NCI-H748 treated with DMSO at 0.1 percent for 48 hours (cell line): ENCODE results near the gene SLX4IP.

ENCODE experiments used
- DNase-seq: peaks from one replicate; lab custom pipeline; 2025; lab: John Stamatoyannopoulos, UW

The SLX4IP gene

GRCh38 chr20:10666221-10667076, 231.3 kb downstream of the SLX4IP start:
- no peak for DNase-seq

DNA sequence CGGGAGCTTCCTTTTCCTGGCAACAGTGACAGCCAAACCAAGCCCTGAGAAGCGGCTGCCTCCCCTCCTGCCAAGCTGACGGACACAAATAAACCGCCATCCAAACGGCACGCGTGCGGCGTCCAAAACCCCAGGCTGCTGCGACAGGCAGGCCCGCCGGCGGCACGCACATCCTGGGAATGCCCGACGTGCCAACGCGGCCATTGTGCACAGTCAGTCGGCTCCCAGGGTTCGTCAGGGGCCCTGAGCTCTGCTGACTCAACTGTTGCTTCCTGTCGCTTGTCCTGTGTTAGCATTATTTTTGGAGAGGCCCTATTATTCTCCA, 231.9 kb downstream of the SLX4IP start:
- no peak for DNase-seq

GRCh38 chr20:10667560-10668167, 232.6 kb downstream of the SLX4IP start:
- peak; percentile 98 for DNase-seq

DNA sequence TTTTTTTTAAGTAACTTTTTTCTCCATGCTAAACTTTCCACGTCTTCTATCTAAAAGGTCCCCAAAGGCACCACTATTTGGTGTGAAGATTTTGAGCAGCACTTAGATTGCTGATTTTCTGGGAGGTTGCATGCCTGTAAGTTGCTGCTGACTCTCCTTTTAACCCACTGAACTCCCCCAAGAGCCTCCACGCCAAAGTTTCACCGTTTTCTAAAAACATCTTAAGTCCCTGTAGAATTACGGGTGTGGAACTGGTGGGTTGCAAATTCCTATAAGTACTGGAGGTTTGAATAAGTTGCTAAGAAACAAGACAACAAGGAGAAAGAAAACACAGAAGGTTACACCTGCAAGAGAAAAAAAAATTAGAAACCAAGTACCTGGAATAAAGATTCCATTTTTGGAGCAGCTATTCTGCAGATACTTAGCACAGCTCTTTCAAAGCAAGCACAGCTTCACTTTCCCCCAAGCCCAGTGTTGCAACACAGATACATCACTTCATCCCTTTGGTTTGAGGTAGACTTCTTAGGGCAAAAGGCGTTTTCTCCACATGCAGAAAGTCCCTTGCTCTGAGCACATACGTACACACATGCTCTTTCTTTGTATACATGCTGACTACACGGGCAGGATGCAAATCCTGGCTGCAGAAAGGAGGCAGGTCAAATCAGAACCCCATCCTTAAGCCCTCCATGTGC, 233.7 kb downstream of the SLX4IP start:
- no peak for DNase-seq

GRCh38 chr20:10669843-10670446, 234.8 kb downstream of the SLX4IP start:
- DNase-seq = no peak

DNA sequence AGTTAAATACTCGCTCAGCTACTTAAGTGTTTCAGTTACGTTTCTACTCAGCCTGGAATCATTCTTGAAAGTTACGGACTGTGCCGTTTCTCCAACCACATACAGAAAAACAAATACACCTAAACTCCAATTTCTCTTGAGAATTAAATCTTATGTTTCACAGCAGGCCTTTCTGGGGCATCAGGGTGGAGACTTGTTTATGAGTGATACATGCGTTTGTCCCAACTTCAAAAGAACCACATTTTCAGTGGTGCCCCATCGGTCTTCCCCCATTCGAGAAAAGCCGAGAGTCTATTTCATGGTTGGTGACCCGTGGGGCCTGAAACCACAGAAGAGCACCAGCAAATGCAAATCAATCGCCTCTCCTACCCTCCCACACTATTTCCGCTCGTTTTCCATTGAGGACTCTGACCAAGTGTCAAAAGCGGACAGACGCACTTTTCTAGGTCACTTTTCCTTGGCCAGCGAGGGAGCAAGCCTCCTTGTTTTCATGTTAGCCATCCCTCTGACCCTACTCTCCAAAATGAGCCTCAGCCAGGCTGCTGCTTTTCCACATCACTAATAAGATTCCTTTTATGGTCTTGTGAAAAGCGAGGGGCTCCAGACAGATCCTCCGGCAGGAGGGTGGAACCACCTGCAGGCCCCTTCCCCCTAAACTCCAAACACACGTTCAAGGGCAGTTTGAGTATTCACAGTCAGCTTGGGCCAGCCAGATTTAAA, 235.6 kb downstream of the SLX4IP start:
- no peak for DNase-seq

- no peak for DNase-seq
These were observed 236.3 kb downstream of the SLX4IP start for GRCh38 chr20:10671221-10671918.

- no peak for DNase-seq
These were observed 237.0 kb downstream of the SLX4IP start for GRCh38 chr20:10671919-10672623.

DNA sequence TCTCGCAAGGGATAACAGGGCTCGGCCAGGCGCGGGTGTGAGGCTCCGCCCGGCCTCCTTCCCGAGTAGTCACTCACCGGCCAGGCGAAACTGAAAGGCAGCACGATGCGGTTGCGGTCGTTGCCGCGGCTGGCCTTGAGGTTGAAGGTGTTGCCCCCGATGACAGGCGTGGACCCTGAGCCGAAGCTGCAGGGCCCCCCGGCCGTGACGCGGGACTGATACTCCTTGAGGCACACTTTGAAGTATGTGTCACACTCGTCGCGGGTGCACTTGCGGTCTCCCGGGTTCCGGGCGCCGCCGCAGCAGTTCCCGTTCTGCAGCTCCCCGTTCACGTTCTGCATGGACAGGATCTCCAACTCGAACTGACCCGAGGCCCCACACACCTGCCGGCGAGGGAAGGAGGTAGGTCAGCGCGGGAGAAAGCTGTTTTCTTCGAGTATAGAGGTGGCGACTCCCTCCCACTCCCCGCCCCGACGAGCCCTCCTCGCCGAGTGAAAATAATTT, 237.6 kb downstream of the SLX4IP start:
- DNase-seq = peak; percentile 78

GRCh38 chr20:10673176-10673841, 238.2 kb downstream of the SLX4IP start:
- peak; percentile 60 for DNase-seq

DNA sequence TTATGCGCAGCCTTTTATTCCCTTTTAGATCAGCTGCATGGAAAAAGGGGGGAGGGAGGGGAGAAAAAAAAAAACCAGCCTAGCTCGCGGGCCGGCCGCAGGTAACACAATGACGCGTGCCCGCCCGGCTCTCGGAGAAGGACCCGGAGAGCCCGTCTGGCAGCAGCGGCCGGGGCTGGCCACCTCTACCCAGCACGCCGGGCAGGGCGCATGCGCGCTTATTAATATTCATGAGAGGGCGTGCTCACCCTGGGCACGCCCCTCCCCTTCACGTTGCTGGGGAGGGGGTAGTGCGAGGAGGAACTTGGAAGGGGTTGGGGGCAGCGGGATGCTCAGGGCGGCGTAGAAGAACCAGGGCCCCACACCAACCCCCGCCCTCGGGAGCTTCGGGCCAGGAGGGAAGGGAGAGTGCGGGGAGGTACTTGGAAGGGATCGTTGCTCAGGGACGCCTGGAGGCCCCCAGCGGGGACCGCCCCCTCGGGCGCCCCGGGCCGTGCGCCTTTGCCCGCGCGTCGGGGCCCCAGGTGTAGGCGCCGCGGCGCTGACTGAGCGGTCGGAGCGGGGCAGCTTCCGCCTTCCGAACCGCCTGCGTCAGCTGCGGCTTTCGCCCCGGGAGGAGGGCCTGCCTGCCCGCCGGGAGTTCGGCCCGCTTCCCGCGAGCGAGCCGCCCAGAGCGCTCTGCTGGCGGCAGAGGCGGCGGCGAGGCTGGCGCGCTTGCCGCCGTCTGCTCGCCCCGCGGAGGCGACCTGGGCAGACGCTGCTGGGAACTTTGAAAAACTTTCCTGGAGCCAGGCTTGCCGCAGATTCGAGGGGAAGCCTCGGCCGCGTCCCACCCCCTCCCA, 239.0 kb downstream of the SLX4IP start, which contains the start of gene JAG1:
TSS of gene JAG1 (minus strand) at position 158 of the 842 bp plus-strand sequence. CDS start 469 bp downstream, outside the sequence.
- DNase-seq = peak; percentile 95

DNA sequence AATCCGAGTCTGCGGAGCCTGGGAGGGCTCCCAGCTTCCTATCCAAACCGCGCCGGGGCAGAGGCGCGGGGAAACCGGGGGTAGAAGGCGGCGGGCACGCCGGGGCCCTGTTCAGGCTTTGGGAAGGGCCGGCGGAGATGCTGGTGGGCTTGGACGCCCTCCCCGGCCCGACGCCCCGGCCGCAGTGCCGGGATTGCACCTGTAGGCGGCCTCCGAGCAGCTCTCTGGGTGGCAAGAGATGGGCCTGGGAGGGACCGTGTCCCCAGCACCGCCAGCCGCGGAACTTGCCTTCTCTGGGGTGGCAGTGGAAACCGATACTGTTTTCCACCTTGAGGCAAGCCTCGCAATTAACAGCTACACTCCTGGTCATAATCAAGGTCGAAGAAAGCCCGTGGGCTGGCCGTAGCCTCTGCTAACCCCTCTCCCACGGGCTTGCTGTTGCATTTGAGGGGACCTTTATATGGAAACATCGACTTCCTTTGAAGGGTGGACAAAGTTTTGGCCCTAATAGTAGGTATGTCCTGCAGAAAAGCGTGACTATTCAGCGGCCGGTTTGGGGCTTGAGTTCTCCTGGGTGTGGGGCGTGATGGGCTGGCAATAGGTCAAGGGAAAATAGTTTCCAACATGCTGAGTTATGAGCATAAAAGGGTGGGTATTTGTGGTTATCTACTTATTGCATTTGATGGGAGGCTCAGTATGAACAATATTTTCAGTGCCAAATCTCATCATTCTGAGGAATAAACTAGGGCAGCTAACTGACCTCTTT, 239.8 kb downstream of the SLX4IP start:
- DNase-seq = peak; percentile 77

- DNase-seq = no peak
These were observed 240.3 kb downstream of the SLX4IP start for GRCh38 chr20:10675450-10675848.

GRCh38 chr20:10676518-10676917, 241.4 kb downstream of the SLX4IP start:
- DNase-seq = no peak
